ENCODE data around the gene ARAP1.

Gene ARAP1

DNA sequence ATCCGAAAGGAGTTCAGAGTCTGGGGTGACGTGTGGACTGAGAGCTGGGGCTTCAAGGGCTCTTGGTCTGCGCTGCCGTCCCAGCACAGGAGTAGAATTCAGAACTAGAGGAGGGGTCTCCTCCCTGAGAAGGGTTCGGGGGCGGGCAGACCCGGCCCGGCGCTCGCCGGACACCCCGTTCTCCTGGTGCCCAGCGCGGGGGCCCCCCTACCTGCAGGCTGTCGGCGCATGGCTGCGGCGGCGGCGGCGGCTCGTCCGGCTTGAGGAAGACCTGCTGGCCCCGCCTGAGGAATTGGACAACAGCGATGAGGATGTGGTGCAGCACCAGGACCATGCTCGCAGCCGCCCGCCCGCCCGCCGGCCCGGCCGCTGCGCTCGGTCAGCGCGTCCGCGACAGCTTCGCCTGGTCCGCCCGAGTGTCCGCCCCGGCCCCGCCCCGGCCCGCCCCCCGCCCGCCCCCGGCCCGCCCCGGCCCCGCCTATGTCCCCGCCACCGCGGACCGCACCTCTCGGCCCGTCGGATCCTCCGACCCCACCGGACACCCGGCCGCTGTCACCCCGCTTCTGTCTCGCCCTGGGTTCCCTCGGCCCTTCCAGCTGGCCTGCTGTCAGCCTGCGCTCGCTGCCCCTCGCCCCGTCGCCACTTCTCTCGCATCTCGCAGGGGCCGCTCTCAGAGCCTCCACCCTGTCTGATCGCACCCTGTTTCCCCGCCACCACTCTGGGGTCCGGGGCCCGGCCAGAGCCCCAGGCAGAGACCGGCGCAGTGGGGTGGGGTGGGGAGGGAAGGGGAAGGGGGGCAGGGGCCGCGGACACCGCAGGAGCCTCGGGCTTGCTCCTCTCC lies 109.9 kb downstream of the ARAP1 start:
- DNase-seq (ENCODE audit: low spot score) = no peak

DNA sequence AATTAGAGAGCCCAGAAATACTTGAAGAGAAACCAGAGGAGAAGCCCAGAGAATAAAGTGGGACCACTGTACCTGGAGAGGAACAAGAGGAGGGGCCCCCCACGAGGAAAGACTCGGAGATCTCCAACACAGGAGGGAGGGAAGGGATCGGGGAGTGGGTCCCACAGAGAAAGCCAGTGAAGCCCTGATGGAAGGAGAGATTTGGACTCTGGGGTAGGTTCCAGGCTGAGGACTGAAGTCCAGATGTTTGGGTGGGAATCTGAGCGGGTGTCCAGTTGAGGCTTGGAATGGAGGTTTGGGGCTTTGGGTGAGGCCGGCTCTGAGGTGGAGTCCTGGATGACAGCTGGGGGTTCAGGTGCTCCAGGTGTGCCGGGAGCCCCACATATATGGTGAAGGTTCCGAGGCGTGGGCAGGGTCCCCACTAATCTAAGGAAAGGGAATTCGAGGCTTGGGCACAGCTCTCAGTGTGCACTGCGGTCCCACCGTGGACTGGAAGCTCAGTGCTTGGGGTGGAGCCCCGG lies 110.6 kb downstream of the ARAP1 start:
- no peak for DNase-seq (ENCODE audit: low spot score)

GRCh38 chr11:72639502-72640375 lies 112.5 kb downstream of the ARAP1 start:
- no peak for DNase-seq (ENCODE audit: low spot score)

DNA sequence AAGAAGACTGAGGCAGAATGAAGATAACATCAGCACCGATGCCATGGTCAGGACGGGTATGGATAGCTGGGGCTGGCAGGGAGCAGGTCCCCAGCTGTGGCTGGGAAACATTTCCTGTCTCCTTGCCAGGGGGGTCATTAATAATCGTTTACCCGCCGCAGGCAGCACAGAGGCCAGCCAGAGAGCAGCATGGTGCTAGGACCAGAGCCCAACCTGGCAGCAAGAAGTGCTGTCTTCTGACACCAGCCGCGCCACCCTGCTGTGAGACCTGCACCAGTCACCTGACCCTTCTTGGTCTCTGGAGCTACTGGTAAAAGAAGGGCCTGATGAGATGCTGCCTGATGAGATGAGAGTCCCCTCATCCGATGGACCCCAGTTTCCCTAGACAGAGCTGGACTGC lies 114.3 kb downstream of the ARAP1 start:
- DNase-seq (ENCODE audit: low spot score) = no peak

DNA sequence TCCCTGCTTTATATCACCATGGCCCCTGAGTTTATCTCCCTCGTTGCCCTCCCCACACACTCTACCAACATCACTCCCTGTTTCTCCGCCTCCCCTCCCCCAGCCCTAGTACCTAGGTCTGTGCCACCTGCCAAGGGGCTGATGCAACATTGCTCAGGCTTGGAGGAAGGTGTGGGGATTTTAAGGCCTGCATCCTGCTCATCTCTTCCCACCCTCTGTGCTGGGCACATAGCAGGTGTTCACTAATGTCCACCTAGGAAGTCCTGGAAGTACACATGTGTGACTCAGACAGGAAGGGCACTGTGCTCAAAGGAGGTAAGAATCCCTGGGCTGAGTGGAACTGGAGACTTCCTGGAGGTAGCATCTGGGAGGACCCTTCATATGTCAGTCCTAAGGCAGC lies 115.0 kb downstream of the ARAP1 start:
- DNase-seq (ENCODE audit: low spot score) = no peak

DNA sequence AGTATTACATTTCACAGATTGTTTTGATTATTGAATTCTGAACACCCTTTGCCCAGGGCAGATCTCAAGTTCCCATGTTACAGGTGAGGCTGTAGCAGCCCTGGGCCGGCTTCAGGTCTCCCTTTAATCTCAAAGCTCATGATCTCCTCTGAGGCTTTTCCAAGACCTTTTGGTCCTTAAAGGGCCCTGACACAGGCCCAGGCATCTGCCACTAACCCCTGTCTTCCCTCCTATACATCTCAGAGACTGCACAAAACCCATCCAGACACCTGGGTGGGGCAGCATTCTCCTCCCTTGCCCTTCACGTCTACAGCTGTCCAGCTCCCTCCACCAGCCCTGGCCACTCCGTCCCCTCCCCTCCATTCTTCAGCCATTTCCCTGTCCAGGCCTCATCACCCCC lies 115.8 kb downstream of the ARAP1 start:
- DNase-seq (ENCODE audit: low spot score) = no peak

DNA sequence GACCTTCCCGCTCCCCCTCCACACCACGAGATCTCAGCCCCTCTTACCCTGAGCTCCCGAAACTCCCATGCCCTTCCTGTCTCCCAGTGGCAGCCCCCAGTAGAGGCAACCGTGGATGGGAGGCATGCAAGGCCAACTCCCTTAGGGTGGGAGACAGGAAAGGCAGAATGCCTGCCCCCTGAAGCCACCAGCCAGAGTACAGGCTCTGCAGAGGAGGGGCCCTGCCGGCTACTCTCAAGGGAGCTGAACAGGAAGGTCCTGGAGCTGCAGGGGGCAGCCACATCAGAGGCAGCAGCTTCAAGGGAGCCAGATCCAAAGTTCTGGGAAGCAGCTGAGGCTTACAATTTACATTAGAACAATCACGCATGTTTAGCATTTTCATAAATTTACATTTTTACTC lies 116.3 kb downstream of the ARAP1 start:
- DNase-seq (ENCODE audit: low spot score) = no peak

GRCh38 chr11:72635309-72635915 lies 116.8 kb downstream of the ARAP1 start:
- DNase-seq (ENCODE audit: low spot score) = no peak

Small RNA genes within 50 kb of the gene (small RNA-seq; reads per million reads assigned to genes)
- gene MIR4692 = 0 reads per million in 2 experiments
- 0 reads per million in 2 experiments for gene RF00019

Data from SK-N-DZ (cell line).